ENCODE measurements around the gene NPR1.

- TF ChIP-seq POLR2A (IDR thresholded peaks at IDR 0.05; ENCODE audit: low read depth, low read length) (no peak), CTCF (conservative IDR thresholded peaks at IDR 0.05; ENCODE audit: low read depth, low read length) (no peak), MXI1 (IDR thresholded peaks at IDR 0.05; ENCODE audit: borderline replicate concordance, low read depth, low read length) (no peak), RAD21 (IDR thresholded peaks at IDR 0.05; ENCODE audit: low read length) (no peak), CHD1 (IDR thresholded peaks at IDR 0.05; ENCODE audit: low read depth, low read length) (no peak), CEBPB (IDR thresholded peaks at IDR 0.05; ENCODE audit: low read depth, low read length) (no peak), MAZ (IDR thresholded peaks at IDR 0.05; ENCODE audit: borderline replicate concordance, low read depth, low read length) (no peak), RFX5 (IDR thresholded peaks at IDR 0.05; ENCODE audit: low read depth, low read length) (no peak), USF2 (IDR thresholded peaks at IDR 0.05; ENCODE audit: low read depth, low read length) (no peak), FOS (IDR thresholded peaks at IDR 0.05; ENCODE audit: low read depth, low read length) (no peak), MAFK (IDR thresholded peaks at IDR 0.05; ENCODE audit: low read depth, low read length) (no peak), SMC3 (IDR thresholded peaks at IDR 0.05; ENCODE audit: low read depth, low read length) (no peak), ELK1 (IDR thresholded peaks at IDR 0.05; ENCODE audit: borderline replicate concordance, low read depth, low read length) (no peak), RCOR1 (IDR thresholded peaks at IDR 0.05; ENCODE audit: insufficient replicate concordance, low read length) (no peak)
Observed at GRCh38 chr1:153667439-153667838, 11.0 kb upstream of the NPR1 start.
